Panc1 (cell line): ENCODE measurements around the gene LY6G6C.

Source experiments
- CTCF ChIP-seq: fragments of 450-650 bp; IDR thresholded peaks from 2 replicates; pipeline ENCODE4 v1.5.1; 2017; ENCODE audit warnings: mild to moderate bottlenecking
- POLR2AphosphoS5 ChIP-seq: IDR thresholded peaks from 2 replicates; pipeline ENCODE4 v1.6.1; 2012; ENCODE audit warnings: mild to moderate bottlenecking, low read depth, low read length, moderate library complexity

- TF ChIP-seq POLR2AphosphoS5 (no peak), CTCF (no peak)
Observed at GRCh38 chr6:31730631-31731086, 9.1 kb upstream of the LY6G6C start.
